ENCODE measurements around the gene GPATCH2.
"Not testable (repeated sequence)": the region's sequence is repeated elsewhere in the genome, so short reads cannot be mapped to it uniquely, and the experiment has no call there.

Gene GPATCH2

DNA sequence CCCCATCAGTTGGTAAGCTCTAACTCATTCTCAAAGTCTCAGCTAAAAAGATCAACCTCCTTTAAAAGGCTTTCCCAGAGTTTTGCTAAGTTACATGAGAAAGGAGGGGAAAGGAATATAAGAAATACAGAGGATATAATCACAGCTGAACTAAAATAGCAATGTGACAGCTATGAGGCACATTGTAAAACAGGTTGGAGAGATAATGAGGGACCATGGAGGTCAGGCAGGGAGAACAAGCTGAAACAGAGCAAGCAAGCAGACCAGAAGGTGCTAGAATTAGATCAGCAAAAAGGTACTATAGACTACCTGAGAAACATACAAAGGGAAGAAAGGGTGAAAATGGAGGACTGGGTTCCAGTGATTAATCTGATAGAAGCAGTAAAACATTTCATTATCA is 28.5 kb downstream of the GPATCH2 start:
- DNase-seq, result no peak
- Histone ChIP-seq H3K36me3 (peaks cover 7% of the 10 kb centered on the region), H3K9me3 (ENCODE audit: severe bottlenecking) (no peaks in the 10 kb centered on the region), H3K27me3 (ENCODE audit: insufficient read depth, low read depth, severe bottlenecking) (no peaks in the 10 kb centered on the region), H3K4me3 (ENCODE audit: low read depth, low read length) (no peak overlapping the region), H3K27ac (no peak overlapping the region)
- TF ChIP-seq, protein P1, sequence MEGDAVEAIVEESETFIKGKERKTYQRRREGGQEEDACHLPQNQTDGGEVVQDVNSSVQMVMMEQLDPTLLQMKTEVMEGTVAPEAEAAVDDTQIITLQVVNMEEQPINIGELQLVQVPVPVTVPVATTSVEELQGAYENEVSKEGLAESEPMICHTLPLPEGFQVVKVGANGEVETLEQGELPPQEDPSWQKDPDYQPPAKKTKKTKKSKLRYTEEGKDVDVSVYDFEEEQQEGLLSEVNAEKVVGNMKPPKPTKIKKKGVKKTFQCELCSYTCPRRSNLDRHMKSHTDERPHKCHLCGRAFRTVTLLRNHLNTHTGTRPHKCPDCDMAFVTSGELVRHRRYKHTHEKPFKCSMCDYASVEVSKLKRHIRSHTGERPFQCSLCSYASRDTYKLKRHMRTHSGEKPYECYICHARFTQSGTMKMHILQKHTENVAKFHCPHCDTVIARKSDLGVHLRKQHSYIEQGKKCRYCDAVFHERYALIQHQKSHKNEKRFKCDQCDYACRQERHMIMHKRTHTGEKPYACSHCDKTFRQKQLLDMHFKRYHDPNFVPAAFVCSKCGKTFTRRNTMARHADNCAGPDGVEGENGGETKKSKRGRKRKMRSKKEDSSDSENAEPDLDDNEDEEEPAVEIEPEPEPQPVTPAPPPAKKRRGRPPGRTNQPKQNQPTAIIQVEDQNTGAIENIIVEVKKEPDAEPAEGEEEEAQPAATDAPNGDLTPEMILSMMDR (IDR thresholded peaks at IDR 0.05; ENCODE audit: low read depth, low read length), result no peak

DNA sequence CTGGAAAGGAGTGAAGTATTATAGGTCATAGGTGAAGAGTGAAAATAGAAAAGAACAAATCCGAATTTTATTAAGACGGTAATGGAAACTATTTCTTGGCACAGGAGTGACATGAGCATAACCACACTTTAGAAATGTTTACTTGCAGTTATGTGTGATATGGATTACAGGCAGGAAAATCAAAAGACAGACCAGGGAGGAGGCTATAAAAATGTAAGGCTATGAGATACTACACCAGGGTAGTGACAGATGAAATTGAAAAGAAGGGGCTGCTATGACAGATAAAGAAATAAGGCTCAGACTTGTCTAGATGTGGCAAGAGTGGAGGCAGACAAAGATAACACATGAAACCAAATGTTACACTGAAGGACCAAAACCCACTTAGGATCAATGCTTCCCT is 31.7 kb downstream of the GPATCH2 start:
- no peak overlapping the region for H3K27ac ChIP-seq
- TF ChIP-seq, protein P1 (IDR thresholded peaks at IDR 0.05; ENCODE audit: low read depth, low read length), result no peak
- H3K9me3 ChIP-seq (ENCODE audit: severe bottlenecking), result no peaks in the 10 kb centered on the region
- no peaks in the 10 kb centered on the region; the same call in 1 of the 2 replicates for H3K36me3 ChIP-seq
- H3K27me3 ChIP-seq (ENCODE audit: insufficient read depth, low read depth, severe bottlenecking), result no peaks in the 10 kb centered on the region
- no peak for DNase-seq
- no peak overlapping the region for H3K4me3 ChIP-seq (ENCODE audit: low read depth, low read length)

GRCh38 chr1:217590598-217590997 is 40.3 kb downstream of the GPATCH2 start:
- Histone ChIP-seq H3K9me3 (ENCODE audit: severe bottlenecking) (no peaks in the 10 kb centered on the region), H3K27ac (no peak overlapping the region), H3K36me3 (no peaks in the 10 kb centered on the region), H3K27me3 (ENCODE audit: insufficient read depth, low read depth, severe bottlenecking) (no peaks in the 10 kb centered on the region), H3K4me3 (ENCODE audit: low read depth, low read length) (no peak overlapping the region)
- DNase-seq, result no peak
- TF ChIP-seq, protein P1 (IDR thresholded peaks at IDR 0.05; ENCODE audit: low read depth, low read length), result no peak

GRCh38 chr1:217586586-217586985 is 44.3 kb downstream of the GPATCH2 start:
- no peak overlapping the region for H3K27ac ChIP-seq

GRCh38 chr1:217585577-217585976 is 45.3 kb downstream of the GPATCH2 start:
- no peaks in the 10 kb centered on the region for H3K36me3 ChIP-seq
- H3K27ac ChIP-seq, result no peak overlapping the region
- no peaks in the 10 kb centered on the region for H3K9me3 ChIP-seq (ENCODE audit: severe bottlenecking)
- DNase-seq, result no peak
- H3K4me3 ChIP-seq (ENCODE audit: low read depth, low read length), result no peak overlapping the region
- no peaks in the 10 kb centered on the region for H3K27me3 ChIP-seq (ENCODE audit: insufficient read depth, low read depth, severe bottlenecking)
- TF ChIP-seq, protein P1 (IDR thresholded peaks at IDR 0.05; ENCODE audit: low read depth, low read length), result no peak

More at GRCh38 chr1:217586586-217586985, 44.3 kb downstream of the GPATCH2 start:
- no peaks in the 10 kb centered on the region for H3K27me3 ChIP-seq (ENCODE audit: insufficient read depth, low read depth, severe bottlenecking)
- no peak for DNase-seq
- H3K36me3 ChIP-seq, result no peaks in the 10 kb centered on the region
- no peak overlapping the region for H3K4me3 ChIP-seq (ENCODE audit: low read depth, low read length)
- no peaks in the 10 kb centered on the region for H3K9me3 ChIP-seq (ENCODE audit: severe bottlenecking)
- TF ChIP-seq, protein P1 (IDR thresholded peaks at IDR 0.05; ENCODE audit: low read depth, low read length), result no peak

- H3K9me3 ChIP-seq (ENCODE audit: severe bottlenecking); DNase-seq; H3K27me3 ChIP-seq (ENCODE audit: insufficient read depth, low read depth, severe bottlenecking); H3K27ac ChIP-seq; H3K4me3 ChIP-seq (ENCODE audit: low read depth, low read length); H3K36me3 ChIP-seq: not testable (repeated sequence)
Measured at GRCh38 chr1:217584286-217584811, 46.5 kb downstream of the GPATCH2 start.

All from WERI-Rb-1 (cell line).